Hepatocyte (in vitro differentiated cells): ENCODE data around the gene HIVEP2. TPM values are rescaled to one million over a fixed set of nuclear protein-coding genes. Genes with fewer than 3 reads are reported as not detected.

Source experiments
- DNase-seq: peaks from one replicate; pipeline ENCODE4 v3.0.0-alpha.2; 2016; ENCODE audit warnings: low spot score
- H2AFZ ChIP-seq: fragments of 200-600 bp; sonication (generic); 2 replicates; pipeline ENCODE4 v1.6.0; 2016; ENCODE audit warnings: antibody characterized with exemption, mild to moderate bottlenecking
- H3K27ac ChIP-seq: fragments of 200-600 bp; sonication (generic); 2 replicates; pipeline ENCODE4 v1.5.1; 2016; ENCODE audit warnings: mild to moderate bottlenecking
- H3K27me3 ChIP-seq: fragments of 200-600 bp; sonication (generic); 2 replicates; pipeline ENCODE4 v1.6.1; 2016
- H3K36me3 ChIP-seq: fragments of 200-600 bp; sonication (generic); replicated peaks from 2 replicates; pipeline ENCODE4 v1.5.1; 2016; ENCODE audit warnings: low read depth; ENCODE audit not compliant: insufficient read depth
- H3K4me1 ChIP-seq: fragments of 200-600 bp; sonication (generic); 2 replicates; pipeline ENCODE4 v1.5.1; 2016; ENCODE audit warnings: mild to moderate bottlenecking, moderate library complexity; ENCODE audit not compliant: insufficient read depth
- H3K4me2 ChIP-seq: fragments of 200-600 bp; sonication (generic); 2 replicates; pipeline ENCODE4 v1.6.0; 2016
- H3K4me3 ChIP-seq: fragments of 200-600 bp; sonication (generic); 2 replicates; pipeline ENCODE4 v1.5.1; 2016; ENCODE audit warnings: mild to moderate bottlenecking
- H3K79me2 ChIP-seq: fragments of 200-600 bp; sonication (generic); 2 replicates; pipeline ENCODE4 v1.6.0; 2017; ENCODE audit warnings: mild to moderate bottlenecking
- H3K9me2 ChIP-seq: fragments of 200-600 bp; sonication (generic); replicated peaks from 2 replicates; pipeline ENCODE4 v1.6.0; 2017; ENCODE audit warnings: mild to moderate bottlenecking; ENCODE audit not compliant: insufficient read depth
- H3K9me3 ChIP-seq: fragments of 200-600 bp; sonication (generic); 2 replicates; pipeline ENCODE4 v1.5.1; 2016; ENCODE audit warnings: low read depth, mild to moderate bottlenecking
- H4K20me1 ChIP-seq: fragments of 200-600 bp; sonication (generic); 2 replicates; pipeline ENCODE4 v1.6.0; 2016; ENCODE audit warnings: mild to moderate bottlenecking; ENCODE audit not compliant: insufficient read depth, poor library complexity, severe bottlenecking
- CTCF ChIP-seq: fragments of 200-600 bp; sonication (generic); IDR thresholded peaks from 2 replicates; pipeline ENCODE4 v1.5.1; 2016; ENCODE audit warnings: antibody characterized with exemption, mild to moderate bottlenecking; ENCODE audit not compliant: poor library complexity
- EZH2 ChIP-seq: fragments of 200-600 bp; sonication (generic); IDR thresholded peaks from 2 replicates; pipeline ENCODE4 v1.6.1; 2016; ENCODE audit warnings: antibody characterized with exemption, mild to moderate bottlenecking, borderline replicate concordance
- EZH2phosphoT487 ChIP-seq: fragments of 200-600 bp; sonication (generic); IDR thresholded peaks from one replicate; pipeline ENCODE4 v1.6.1; 2018; ENCODE audit warnings: antibody characterized with exemption, mild to moderate bottlenecking, low read depth, moderate library complexity; ENCODE audit not compliant: unreplicated experiment, severe bottlenecking
- WGBS: methylation state at CpG from one replicate; pipeline ENCODE4 v1.1.6; 2016; ENCODE audit warnings: low lambda C conversion rate; ENCODE audit errors: missing lambda C conversion rate; 5-methylcytosine and 5-hydroxymethylcytosine counted together
- polyA plus RNA-seq: library from polyadenylated mRNA; unstranded; fragments of >200 nt; fragmentation: Nextera tagmentation; extraction: Ambion mirVana; gene quantifications from 2 replicates; pipeline ENCODE4 v1.2.1, GENCODE V29; 2016
- total RNA-seq: library from RNA; depleted of rRNA; stranded (reverse); fragments of >200 nt; gene quantifications from 2 replicates; pipeline ENCODE4 v1.2.3, GENCODE V29; 2014

HIVEP2 gene
- total and polyA plus RNA-seq, 2 experiments from 2014 or later: 3.3 to 9.4 TPM

- Histone ChIP-seq H3K9me2 (no peaks in the 10 kb centered on the region), H2AFZ (no peak overlapping the region), H3K9me3 (no peaks in the 10 kb centered on the region), H3K4me2 (peak overlapping the region; percentile 43), H3K4me1 (peaks cover 9% of the 10 kb centered on the region), H3K4me3 (no peak overlapping the region), H3K79me2 (peaks cover 2% of the 10 kb centered on the region), H3K27ac (peak overlapping the region; percentile 9), H4K20me1 (no peaks in the 10 kb centered on the region), H3K36me3 (no peaks in the 10 kb centered on the region), H3K27me3 (no peaks in the 10 kb centered on the region)
- WGBS: 92% methylated on average over 8 of the region's 8 CpGs
- DNase-seq: no peak
- no peak for TF ChIP-seq CTCF
- TF ChIP-seq EZH2phosphoT487: no peak
- no peak for TF ChIP-seq EZH2
Measured at GRCh38 chr6:142819603-142820337, 125.2 kb downstream of the HIVEP2 start.

- TF ChIP-seq EZH2phosphoT487: no peak
- TF ChIP-seq EZH2: no peak
- no peak for TF ChIP-seq CTCF
- H3K4me2 ChIP-seq: no peak overlapping the region
- no peaks in the 10 kb centered on the region for H3K9me3 ChIP-seq
- peaks cover 9% of the 10 kb centered on the region for H3K4me1 ChIP-seq
- H4K20me1 ChIP-seq: no peaks in the 10 kb centered on the region
- H3K9me2 ChIP-seq: no peaks in the 10 kb centered on the region
- no peak for DNase-seq
- 89% methylated on average over 4 of the region's 4 CpGs for WGBS
- H2AFZ ChIP-seq: no peak overlapping the region
- no peak overlapping the region for H3K27ac ChIP-seq
- no peak overlapping the region for H3K4me3 ChIP-seq
- H3K36me3 ChIP-seq: no peaks in the 10 kb centered on the region
- no peaks in the 10 kb centered on the region for H3K27me3 ChIP-seq
- peaks cover 2% of the 10 kb centered on the region for H3K79me2 ChIP-seq
Measured at GRCh38 chr6:142816486-142816885, 128.5 kb downstream of the HIVEP2 start.

GRCh38 chr6:142816031-142816430 is 128.9 kb downstream of the HIVEP2 start:
- Histone ChIP-seq H3K4me3 (no peak overlapping the region), H3K9me3 (no peaks in the 10 kb centered on the region), H3K4me1 (peaks cover 9% of the 10 kb centered on the region), H3K27me3 (no peaks in the 10 kb centered on the region), H3K79me2 (peaks cover 2% of the 10 kb centered on the region), H4K20me1 (no peaks in the 10 kb centered on the region), H3K27ac (no peak overlapping the region), H3K4me2 (no peak overlapping the region), H3K36me3 (no peaks in the 10 kb centered on the region), H3K9me2 (no peaks in the 10 kb centered on the region), H2AFZ (no peak overlapping the region)
- WGBS: 58% methylated on average over 2 of the region's 2 CpGs
- TF ChIP-seq EZH2: no peak
- TF ChIP-seq EZH2phosphoT487: no peak
- no peak for TF ChIP-seq CTCF
- DNase-seq: no peak

- no peaks in the 10 kb centered on the region for H3K36me3 ChIP-seq
- H3K79me2 ChIP-seq: no peaks in the 10 kb centered on the region
- no peaks in the 10 kb centered on the region for H4K20me1 ChIP-seq
- TF ChIP-seq CTCF (no peak), EZH2 (no peak), EZH2phosphoT487 (no peak)
- no peak overlapping the region for H3K4me2 ChIP-seq
- H3K4me1 ChIP-seq: no peaks in the 10 kb centered on the region
- no peak overlapping the region for H2AFZ ChIP-seq
- H3K27me3 ChIP-seq: no peaks in the 10 kb centered on the region
- 97% methylated on average over 6 of the region's 6 CpGs for WGBS
- no peak for DNase-seq
- H3K9me2 ChIP-seq: no peaks in the 10 kb centered on the region
- H3K4me3 ChIP-seq: no peak overlapping the region
- no peak overlapping the region for H3K27ac ChIP-seq
- no peaks in the 10 kb centered on the region for H3K9me3 ChIP-seq
Measured at GRCh38 chr6:142811923-142812322, 133.1 kb downstream of the HIVEP2 start.
